Kidney capillary endothelial cell (primary cell): Measurements from ENCODE around the gene ZNF44.
"Not testable (repeated sequence)": the region's sequence is repeated elsewhere in the genome, so short reads cannot be mapped to it uniquely, and the experiment has no call there.

Source experiments
- DNase-seq: peaks from one replicate; pipeline ENCODE4 v3.0.0-alpha.2; 2018; ENCODE audit warnings: low spot score

Gene ZNF44

GRCh38 chr19:12294249-12295158 lies at the start of gene ZNF44:
Gene ZNF44 (minus strand): TSS chr19:12294883. CDS start chr19:12294694, 189 bp downstream.
- DNase-seq: peak; percentile 92

GRCh38 chr19:12333162-12334159 lies 38.8 kb upstream of the ZNF44 start, which contains the start of gene ZNF563:
Gene ZNF563 (minus strand): TSS chr19:12333633. CDS start chr19:12333482, 151 bp downstream.
- DNase-seq: peak; percentile 84

GRCh38 chr19:12331211-12331941 lies 36.7 kb upstream of the ZNF44 start:
- no peak for DNase-seq

- DNase-seq: no peak
These were observed 35.7 kb upstream of the ZNF44 start for GRCh38 chr19:12330340-12330739.

GRCh38 chr19:12325690-12326089 lies 31.0 kb upstream of the ZNF44 start:
- DNase-seq: no peak

- no peak for DNase-seq
These were observed 24.2 kb upstream of the ZNF44 start for GRCh38 chr19:12318782-12319413.

- DNase-seq: no peak
These were observed 19.9 kb upstream of the ZNF44 start for GRCh38 chr19:12314553-12314952.

GRCh38 chr19:12308891-12309290 lies 14.2 kb upstream of the ZNF44 start:
- not testable (repeated sequence) for DNase-seq

- DNase-seq: no peak
These were observed 508 bp upstream of the ZNF44 start for GRCh38 chr19:12295191-12295590.

GRCh38 chr19:12293777-12294248 lies 870 bp downstream of the ZNF44 start:
- peak; percentile 37 for DNase-seq

GRCh38 chr19:12289790-12290065 lies 5.0 kb downstream of the ZNF44 start:
- no peak for DNase-seq

- no peak for DNase-seq
These were observed 6.7 kb downstream of the ZNF44 start for GRCh38 chr19:12287958-12288500.

GRCh38 chr19:12284631-12285030 lies 10.1 kb downstream of the ZNF44 start:
- no peak for DNase-seq

GRCh38 chr19:12284226-12284625 lies 10.5 kb downstream of the ZNF44 start:
- no peak for DNase-seq

- DNase-seq: no peak
These were observed 16.0 kb downstream of the ZNF44 start for GRCh38 chr19:12278713-12279112.

GRCh38 chr19:12272980-12273901 lies 21.4 kb downstream of the ZNF44 start:
- no peak for DNase-seq

GRCh38 chr19:12272386-12272785 lies 22.3 kb downstream of the ZNF44 start:
- DNase-seq: no peak

GRCh38 chr19:12270854-12271253 lies 23.8 kb downstream of the ZNF44 start:
- no peak for DNase-seq

GRCh38 chr19:12265921-12266704 lies 28.6 kb downstream of the ZNF44 start:
- no peak for DNase-seq
